IMR-90 (cell line): Measurements from ENCODE around the gene SURF4. TPM values are rescaled to one million over a fixed set of nuclear protein-coding genes. Genes with fewer than 3 reads are reported as not detected.

Experiments used
- ATAC-seq: fragments of 200-7000 bp; cut with Tn5 transposase; 2 replicates; pipeline ENCODE4 v1.9.1; 2020; ENCODE audit warnings: low read depth, mild to moderate bottlenecking, moderate library complexity
- BruUV-seq: library from RNA; stranded (reverse); fragments of 400-500 nt; replicated peaks from 2 replicates; lab custom pipeline; 2021; lab: Mats Ljungman, UMichigan
- CTCF ChIA-PET: fragments of 300-600 bp; formaldehyde crosslinking; extraction: SDS; loops from one replicate; lab custom pipeline; 2021; ENCODE audit warnings: antibody characterized with exemption; lab: Yijun Ruan, JAX
- POLR2A ChIA-PET: fragments of 300-600 bp; sonication (Branson Sonifier 250); formaldehyde crosslinking; loops from one replicate; lab custom pipeline; 2022; ENCODE audit warnings: antibody characterized with exemption; ENCODE audit not compliant: unreplicated experiment; lab: Charles Lee
- DNase-seq: peaks from one replicate; pipeline ENCODE4 v3.0.0; 2013
- H2AFZ ChIP-seq: replicated peaks from 2 replicates; pipeline ENCODE3; 2013; ENCODE audit warnings: low read length, mild to moderate bottlenecking; ENCODE audit not compliant: poor library complexity
- H2AK5ac ChIP-seq: 2 replicates; pipeline ENCODE4 v1.6.1; 2013; ENCODE audit warnings: low read depth, low read length, inconsistent platforms
- H2AK9ac ChIP-seq: replicated peaks from 2 replicates; pipeline ENCODE3; 2013; ENCODE audit warnings: mild to moderate bottlenecking, low read depth, low read length, moderate library complexity; ENCODE audit not compliant: poor library complexity
- H2BK120ac ChIP-seq: 2 replicates; pipeline ENCODE4 v1.6.1; 2013; ENCODE audit warnings: low read depth, low read length, inconsistent platforms
- H2BK15ac ChIP-seq: 3 replicates; pipeline ENCODE4 v1.6.1; 2013; ENCODE audit warnings: low read depth, low read length, inconsistent platforms
- H2BK20ac ChIP-seq: 2 replicates; pipeline ENCODE4 v1.6.1; 2013; ENCODE audit warnings: low read depth, mild to moderate bottlenecking, inconsistent platforms, low read length, moderate library complexity
- H2BK5ac ChIP-seq: 2 replicates; pipeline ENCODE4 v1.6.1; 2013; ENCODE audit warnings: mild to moderate bottlenecking, low read depth, low read length, inconsistent platforms; ENCODE audit not compliant: poor library complexity, severe bottlenecking
- H3K14ac ChIP-seq: replicated peaks from 2 replicates; pipeline ENCODE4 v1.6.1; 2013; ENCODE audit warnings: low read depth, low read length, inconsistent platforms
- H3K18ac ChIP-seq: 2 replicates; pipeline ENCODE4 v1.6.1; 2013; ENCODE audit warnings: low read depth, low read length, control low read depth
- H3K23ac ChIP-seq: 2 replicates; pipeline ENCODE4 v1.6.1; 2013; ENCODE audit warnings: low read depth, low read length, inconsistent platforms
- H3K27ac ChIP-seq: 2 replicates; pipeline ENCODE4 v1.5.1; 2013; ENCODE audit warnings: mild to moderate bottlenecking, control low read depth, low read length; ENCODE audit not compliant: insufficient read depth
- H3K27me3 ChIP-seq: 2 replicates; pipeline ENCODE4 v1.6.1; 2013; ENCODE audit warnings: low read length; ENCODE audit not compliant: control insufficient read depth, insufficient read depth
- H3K36me3 ChIP-seq: 2 replicates; pipeline ENCODE4 v1.6.1; 2013; ENCODE audit warnings: low read length, mixed read lengths; ENCODE audit not compliant: control insufficient read depth, insufficient read depth
- H3K4ac ChIP-seq: 2 replicates; pipeline ENCODE4 v1.6.1; 2013; ENCODE audit warnings: low read depth, low read length, inconsistent platforms
- H3K4me1 ChIP-seq: 2 replicates; pipeline ENCODE4 v1.6.1; 2013; ENCODE audit warnings: low read length, mixed read lengths; ENCODE audit not compliant: control insufficient read depth, insufficient read depth
- H3K4me2 ChIP-seq: 2 replicates; pipeline ENCODE4 v1.6.1; 2013; ENCODE audit warnings: low read depth, mild to moderate bottlenecking, control low read depth, low read length, moderate library complexity
- H3K4me3 ChIP-seq: 2 replicates; pipeline ENCODE4 v1.5.1; 2013; ENCODE audit warnings: low read depth, mild to moderate bottlenecking, control low read depth, low read length, moderate library complexity; ENCODE audit not compliant: insufficient read depth
- H3K56ac ChIP-seq: 2 replicates; pipeline ENCODE4 v1.6.1; 2013; ENCODE audit warnings: low read length, inconsistent platforms; ENCODE audit not compliant: insufficient read depth; ENCODE audit errors: extremely low read depth
- H3K79me1 ChIP-seq, 2 experiments: 2 replicates each; pipeline ENCODE4 v1.6.1; 2013; ENCODE audit warnings: low read length in 2 of 2, inconsistent platforms in 1 of 2, low read depth in 1 of 2
- H3K9ac ChIP-seq: 2 replicates; pipeline ENCODE4 v1.6.1; 2013; ENCODE audit warnings: low read depth, low read length, control low read depth
- H3K9me1 ChIP-seq: 2 replicates; pipeline ENCODE4 v1.6.1; 2013; ENCODE audit warnings: low read length, inconsistent platforms; ENCODE audit not compliant: insufficient read depth
- H3K9me3 ChIP-seq: 2 replicates; pipeline ENCODE4 v1.6.1; 2013; ENCODE audit warnings: low read length; ENCODE audit not compliant: control insufficient read depth, insufficient read depth
- H4K20me1 ChIP-seq: 2 replicates; pipeline ENCODE4 v1.6.1; 2013; ENCODE audit warnings: low read length, inconsistent platforms; ENCODE audit not compliant: insufficient read depth
- H4K5ac ChIP-seq: 2 replicates; pipeline ENCODE4 v1.6.1; 2013; ENCODE audit warnings: mild to moderate bottlenecking, low read depth, low read length, control low read depth
- H4K8ac ChIP-seq, 2 experiments: 2 replicates each; pipeline ENCODE4 v1.6.1; 2013; ENCODE audit warnings: low read depth in 2 of 2, low read length in 2 of 2, control low read depth in 1 of 2, inconsistent platforms in 1 of 2
- H4K91ac ChIP-seq: 2 replicates; pipeline ENCODE4 v1.6.1; 2013; ENCODE audit warnings: low read depth, low read length, inconsistent platforms; ENCODE audit not compliant: insufficient read depth
- BHLHE40 ChIP-seq: fragments of 150-350 bp; IDR thresholded peaks from 2 replicates; pipeline ENCODE4 v1.6.1; 2016; ENCODE audit warnings: mild to moderate bottlenecking, low read depth, low read length
- CEBPB ChIP-seq: IDR thresholded peaks from 2 replicates; pipeline ENCODE4 v1.6.1; 2012; ENCODE audit warnings: low read depth, low read length, improper control_type of control experiment
- CHD1 ChIP-seq: IDR thresholded peaks from 2 replicates; pipeline ENCODE4 v1.6.1; 2012; ENCODE audit warnings: low read depth, low read length, improper control_type of control experiment
- FOS ChIP-seq: fragments of 150-350 bp; IDR thresholded peaks from 2 replicates; pipeline ENCODE4 v1.6.1; 2016; ENCODE audit warnings: low read depth, low read length
- MAFK ChIP-seq: IDR thresholded peaks from 2 replicates; pipeline ENCODE4 v1.6.1; 2012; ENCODE audit warnings: low read depth, low read length, improper control_type of control experiment
- MAZ ChIP-seq: IDR thresholded peaks from 2 replicates; pipeline ENCODE4 v1.6.1; 2012; ENCODE audit warnings: low read depth, mild to moderate bottlenecking, low read length, improper control_type of control experiment, moderate library complexity, borderline replicate concordance
- MXI1 ChIP-seq: IDR thresholded peaks from 2 replicates; pipeline ENCODE4 v1.6.1; 2012; ENCODE audit warnings: low read depth, mild to moderate bottlenecking, low read length, moderate library complexity, borderline replicate concordance
- NFE2L2 ChIP-seq: fragments of 150-350 bp; IDR thresholded peaks from 2 replicates; pipeline ENCODE4 v1.6.1; 2016; ENCODE audit warnings: low read depth, mild to moderate bottlenecking, low read length
- POLR2A ChIP-seq: IDR thresholded peaks from 2 replicates; pipeline ENCODE4 v1.6.1; 2012; ENCODE audit warnings: mild to moderate bottlenecking, low read depth, low read length
- RAD21 ChIP-seq: IDR thresholded peaks from 2 replicates; pipeline ENCODE4 v1.6.1; 2012; ENCODE audit warnings: low read length, improper control_type of control experiment
- RCOR1 ChIP-seq: IDR thresholded peaks from 2 replicates; pipeline ENCODE4 v1.6.1; 2012; ENCODE audit warnings: mild to moderate bottlenecking, low read length, improper control_type of control experiment; ENCODE audit not compliant: insufficient replicate concordance
- RFX5 ChIP-seq: IDR thresholded peaks from 2 replicates; pipeline ENCODE4 v1.8.0; 2012; ENCODE audit warnings: low read depth, mild to moderate bottlenecking, low read length, moderate library complexity
- SMC3 ChIP-seq: fragments of 150-350 bp; IDR thresholded peaks from 2 replicates; pipeline ENCODE4 v1.6.1; 2016; ENCODE audit warnings: low read depth, mild to moderate bottlenecking, antibody characterized with exemption, low read length, moderate library complexity
- WGBS, 2 experiments: methylation state at CpG; one replicate each; pipeline versions ENCODE4 v1.1.5 to v1.1.7; 2013; ENCODE audit warnings: missing lambda C conversion rate in 2 of 2; ENCODE audit not compliant: insufficient read length in 1 of 2; ENCODE audit errors: extremely low coverage in 2 of 2; 5-methylcytosine and 5-hydroxymethylcytosine counted together
- dilution Hi-C: fragments of 300-500 bp; cut with HindIII; formaldehyde crosslinking; loops from one replicate; pipeline ENCODE4 v1.14.3; 2018; ENCODE audit warnings: low sequenced_read_pairs; ENCODE audit not compliant: unreplicated experiment
- in situ Hi-C: fragments of 300-500 bp; cut with MboI; formaldehyde crosslinking; loops from 3 replicates; pipeline ENCODE4 v1.14.3; 2019; ENCODE audit warnings: low sequenced_read_pairs, inconsistent platforms, mixed read lengths
- intact Hi-C: fragments of 100-400 bp; cut with micrococcal nuclease; formaldehyde crosslinking; loops from 2 replicates; pipeline ENCODE4 v1.10.0; 2022
- polyA plus RNA-seq, 3 experiments: library from polyadenylated mRNA; depleted of rRNA; stranded (reverse); fragments of >200 nt; gene quantifications; 2 replicates each; pipeline ENCODE4 v1.2.3, GENCODE V29; 2012; ENCODE audit warnings: low replicate concordance in 1 of 3
- total RNA-seq: library from RNA; depleted of rRNA; stranded (reverse); fragments of >200 nt; gene quantifications from 2 replicates; pipeline ENCODE4 v1.2.3, GENCODE V29; 2012
- TF ChIP-seq, protein P1 (sequence below): fragments of 150-350 bp; IDR thresholded peaks from 2 replicates; pipeline ENCODE4 v1.6.1; 2016; ENCODE audit warnings: low read depth, mild to moderate bottlenecking, low read length, moderate library complexity, borderline replicate concordance
- TF ChIP-seq, protein P2 (sequence below): conservative IDR thresholded peaks from 2 replicates; pipeline ENCODE4 v1.5.1; 2012; ENCODE audit warnings: mild to moderate bottlenecking, low read depth, low read length, improper control_type of control experiment
- TF ChIP-seq, protein P3 (sequence below): fragments of 150-350 bp; IDR thresholded peaks from 2 replicates; pipeline ENCODE4 v1.6.1; 2017; ENCODE audit warnings: mild to moderate bottlenecking, antibody characterized with exemption, low read length, low read depth

The SURF4 gene
- total and polyA plus RNA-seq, 2 of the 4 experiments (the other 2 are of a cell fraction): 307 to 532 TPM

DNA sequence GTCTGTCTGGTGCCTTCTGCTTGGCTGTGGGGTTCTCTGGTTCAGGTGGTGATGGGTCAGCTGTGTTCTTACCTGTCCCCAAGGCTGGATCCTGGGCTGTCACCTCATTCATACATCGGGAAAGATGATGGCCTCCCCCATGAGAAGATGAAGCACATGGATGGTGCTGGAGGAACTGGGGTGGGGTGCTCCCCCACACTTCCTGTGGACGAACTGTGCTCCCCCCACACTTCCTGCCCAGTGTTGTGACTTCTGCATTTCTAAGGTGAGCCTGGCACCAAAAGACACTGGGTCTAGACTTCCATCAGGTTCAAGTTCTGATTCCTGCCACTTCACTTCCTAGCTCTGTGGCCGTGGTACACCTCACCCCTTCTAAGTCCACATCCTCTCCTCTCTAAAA is 35.6 kb downstream of the SURF4 start:
- Histone ChIP-seq H3K4ac (no peak overlapping the region), H2BK20ac (no peak overlapping the region), H3K27ac (no peak overlapping the region), H3K9ac (no peak overlapping the region), H3K23ac (no peak overlapping the region), H3K56ac (no peak overlapping the region), H3K4me3 (no peak overlapping the region), H3K4me2 (no peak overlapping the region), H3K27me3 (no peaks in the 10 kb centered on the region), H3K14ac (no peak overlapping the region), H2BK120ac (no peak overlapping the region), H2AFZ (no peak overlapping the region), H2AK9ac (no peak overlapping the region), H4K8ac (no peak overlapping the region), H4K5ac (no peak overlapping the region), H2BK15ac (no peak overlapping the region), H2AK5ac (no peak overlapping the region), H4K20me1 (no peaks in the 10 kb centered on the region), H2BK5ac (no peak overlapping the region), H3K79me1 (peaks cover 8 to 32% of the 10 kb centered on the region in 2 experiments; a peak in 3 of 4 replicates), H3K18ac (no peak overlapping the region), H3K4me1 (no peaks in the 10 kb centered on the region), H3K9me3 (no peaks in the 10 kb centered on the region), H3K36me3 (peaks cover 57% of the 10 kb centered on the region), H4K91ac (no peak overlapping the region), H3K9me1 (0 out of 2 replicates have a peak, but pooled peaks cover 4% of the 10 kb centered on the region)
- TF ChIP-seq, protein P1, sequence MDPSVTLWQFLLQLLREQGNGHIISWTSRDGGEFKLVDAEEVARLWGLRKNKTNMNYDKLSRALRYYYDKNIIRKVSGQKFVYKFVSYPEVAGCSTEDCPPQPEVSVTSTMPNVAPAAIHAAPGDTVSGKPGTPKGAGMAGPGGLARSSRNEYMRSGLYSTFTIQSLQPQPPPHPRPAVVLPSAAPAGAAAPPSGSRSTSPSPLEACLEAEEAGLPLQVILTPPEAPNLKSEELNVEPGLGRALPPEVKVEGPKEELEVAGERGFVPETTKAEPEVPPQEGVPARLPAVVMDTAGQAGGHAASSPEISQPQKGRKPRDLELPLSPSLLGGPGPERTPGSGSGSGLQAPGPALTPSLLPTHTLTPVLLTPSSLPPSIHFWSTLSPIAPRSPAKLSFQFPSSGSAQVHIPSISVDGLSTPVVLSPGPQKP: no peak
- TF ChIP-seq RCOR1 (no peak), MXI1 (no peak), BHLHE40 (no peak), SMC3 (no peak), POLR2A (no peak), MAFK (no peak), MAZ (no peak), RAD21 (no peak), FOS (no peak), CHD1 (no peak), NFE2L2 (no peak), CEBPB (no peak), RFX5 (no peak)
- TF ChIP-seq, protein P2, sequence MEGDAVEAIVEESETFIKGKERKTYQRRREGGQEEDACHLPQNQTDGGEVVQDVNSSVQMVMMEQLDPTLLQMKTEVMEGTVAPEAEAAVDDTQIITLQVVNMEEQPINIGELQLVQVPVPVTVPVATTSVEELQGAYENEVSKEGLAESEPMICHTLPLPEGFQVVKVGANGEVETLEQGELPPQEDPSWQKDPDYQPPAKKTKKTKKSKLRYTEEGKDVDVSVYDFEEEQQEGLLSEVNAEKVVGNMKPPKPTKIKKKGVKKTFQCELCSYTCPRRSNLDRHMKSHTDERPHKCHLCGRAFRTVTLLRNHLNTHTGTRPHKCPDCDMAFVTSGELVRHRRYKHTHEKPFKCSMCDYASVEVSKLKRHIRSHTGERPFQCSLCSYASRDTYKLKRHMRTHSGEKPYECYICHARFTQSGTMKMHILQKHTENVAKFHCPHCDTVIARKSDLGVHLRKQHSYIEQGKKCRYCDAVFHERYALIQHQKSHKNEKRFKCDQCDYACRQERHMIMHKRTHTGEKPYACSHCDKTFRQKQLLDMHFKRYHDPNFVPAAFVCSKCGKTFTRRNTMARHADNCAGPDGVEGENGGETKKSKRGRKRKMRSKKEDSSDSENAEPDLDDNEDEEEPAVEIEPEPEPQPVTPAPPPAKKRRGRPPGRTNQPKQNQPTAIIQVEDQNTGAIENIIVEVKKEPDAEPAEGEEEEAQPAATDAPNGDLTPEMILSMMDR: no peak
- TF ChIP-seq, protein P3, sequence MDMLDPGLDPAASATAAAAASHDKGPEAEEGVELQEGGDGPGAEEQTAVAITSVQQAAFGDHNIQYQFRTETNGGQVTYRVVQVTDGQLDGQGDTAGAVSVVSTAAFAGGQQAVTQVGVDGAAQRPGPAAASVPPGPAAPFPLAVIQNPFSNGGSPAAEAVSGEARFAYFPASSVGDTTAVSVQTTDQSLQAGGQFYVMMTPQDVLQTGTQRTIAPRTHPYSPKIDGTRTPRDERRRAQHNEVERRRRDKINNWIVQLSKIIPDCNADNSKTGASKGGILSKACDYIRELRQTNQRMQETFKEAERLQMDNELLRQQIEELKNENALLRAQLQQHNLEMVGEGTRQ: no peak
- 60% methylated on average over 1 of the region's 3 CpGs; no CpG with 5 or more reads in 1 of the 2 experiments for WGBS, 2 experiments
- ATAC-seq (no peak), DNase-seq (no peak)
- intact Hi-C loops: no loop called here
- POLR2A ChIA-PET: no interaction called here
- dilution Hi-C loops: no loop called here
- BruUV-seq: no TSS peak
- CTCF ChIA-PET: interaction anchor here (0.6 kb wide), 1 partner anchor 20 kb away, joined by 4 read pairs; no protein-coding TSS in a partner anchor
- in situ Hi-C loops: no loop called here
